Fibroblast of lung (primary cell): ENCODE measurements around the gene MYZAP. TPM values are rescaled to one million over a fixed set of nuclear protein-coding genes. Genes with fewer than 3 reads are reported as not detected.

Source experiments
- DNase-seq, 2 donors: peaks; one replicate each; pipeline versions ENCODE4 v3.0.0 to v3.0.0-alpha.2; 2010; ENCODE audit warnings: low read depth in 2 of 2
- H2AFZ ChIP-seq: 2 replicates; pipeline ENCODE4 v1.5.1; 2012; ENCODE audit warnings: low read length, control low read depth, inconsistent platforms
- H3K27ac ChIP-seq: 2 replicates; pipeline ENCODE4 v1.5.1; 2011; ENCODE audit warnings: low read length, control low read depth; ENCODE audit not compliant: insufficient read depth
- H3K27me3 ChIP-seq: 2 replicates; pipeline ENCODE4 v1.5.1; 2011; ENCODE audit warnings: mild to moderate bottlenecking, low read length; ENCODE audit not compliant: control insufficient read depth, insufficient read depth
- H3K36me3 ChIP-seq: 2 replicates; pipeline ENCODE4 v1.5.1; 2011; ENCODE audit warnings: low read length; ENCODE audit not compliant: control insufficient read depth, insufficient read depth
- H3K4me1 ChIP-seq: 2 replicates; pipeline ENCODE4 v1.5.1; 2011; ENCODE audit warnings: low read length; ENCODE audit not compliant: control insufficient read depth, insufficient read depth; ENCODE audit errors: extremely low read depth
- H3K4me2 ChIP-seq: 2 replicates; pipeline ENCODE4 v1.5.1; 2011; ENCODE audit warnings: low read length, control low read depth; ENCODE audit not compliant: insufficient read depth; ENCODE audit errors: extremely low read depth
- H3K4me3 ChIP-seq, 4 experiments: fragments of 200-600 bp in 1 of 4; sonication (generic) in 1 of 4; replicated peaks in 1 of 4; 2 replicates each; pipeline ENCODE4 v1.5.1; 2011 to 2016; ENCODE audit warnings: low read length in 4 of 4, low read depth in 3 of 4, mild to moderate bottlenecking in 3 of 4, control low read depth in 2 of 4, inconsistent platforms in 1 of 4, mixed read lengths in 1 of 4; ENCODE audit not compliant: insufficient read depth in 1 of 4; ENCODE audit errors: control extremely low read depth in 1 of 4
- H3K79me2 ChIP-seq: 2 replicates; pipeline ENCODE4 v1.5.1; 2012; ENCODE audit warnings: mild to moderate bottlenecking, low read length, inconsistent platforms; ENCODE audit not compliant: control insufficient read depth, insufficient read depth
- H3K9ac ChIP-seq: 2 replicates; pipeline ENCODE4 v1.5.1; 2011; ENCODE audit warnings: mild to moderate bottlenecking, low read length, control low read depth; ENCODE audit not compliant: insufficient read depth
- H3K9me3 ChIP-seq: 2 replicates; pipeline ENCODE4 v1.5.1; 2012; ENCODE audit warnings: low read depth, low read length; ENCODE audit not compliant: control insufficient read depth, insufficient read depth
- H4K20me1 ChIP-seq: 2 replicates; pipeline ENCODE4 v1.5.1; 2011; ENCODE audit warnings: low read length; ENCODE audit not compliant: control insufficient read depth, insufficient read depth; ENCODE audit errors: extremely low read depth
- EZH2 ChIP-seq: IDR thresholded peaks from 2 replicates; pipeline ENCODE4 v1.5.1; 2012; ENCODE audit warnings: low read length, control low read depth, mild to moderate bottlenecking; ENCODE audit errors: missing control alignments
- polyA plus RNA-seq, 2 donors: library from polyadenylated mRNA; depleted of rRNA in 1 of 2; stranded (reverse) in 1 of 2; unstranded in 1 of 2; fragments of >200 nt; gene quantifications; 2 replicates each; pipeline ENCODE4 v1.2.1, GENCODE V29; 2011 to 2012; ENCODE audit warnings: missing spikeins in 1 of 2
- total RNA-seq: library from RNA; depleted of rRNA; stranded (reverse); fragments of >200 nt; gene quantifications from 2 replicates; pipeline ENCODE4 v1.2.1, GENCODE V29; 2014
- TF ChIP-seq, protein P1 (sequence below), 2 donors: IDR thresholded peaks in 1 of 2; conservative IDR thresholded peaks in 1 of 2; 1 replicate in 1 of 2; 2 replicates in 1 of 2; pipeline ENCODE4 v1.5.1; 2011 to 2012; ENCODE audit warnings: low read length in 2 of 2, control low read depth in 1 of 2, inconsistent platforms in 1 of 2, low read depth in 1 of 2, mild to moderate bottlenecking in 1 of 2

MYZAP gene
- total and polyA plus RNA-seq, 2 donors (not counting 1 experiment from before 2014, with no cell fraction given): 0.17 TPM; not detected in 1

DNA sequence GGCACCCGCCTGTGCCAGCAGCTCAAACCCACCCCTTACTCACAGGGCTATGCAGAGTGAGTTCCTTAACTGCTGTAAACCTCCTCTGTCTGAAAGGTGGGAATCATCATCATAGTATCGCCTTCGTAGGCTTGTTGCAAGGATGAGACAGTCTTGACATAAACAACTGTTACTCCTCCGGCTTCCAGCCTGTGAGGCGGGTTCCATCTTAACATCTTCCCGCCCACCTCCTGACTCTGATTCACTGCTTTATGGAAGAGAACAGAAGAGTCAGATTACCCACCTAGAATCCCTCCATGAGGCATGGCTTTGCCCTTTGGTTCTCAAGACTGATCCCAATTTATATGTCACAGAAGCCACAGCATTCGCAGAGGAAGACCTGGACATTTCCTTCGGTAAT, 136.7 kb downstream of the MYZAP start:
- Histone ChIP-seq H3K79me2 (no peaks in the 10 kb centered on the region), H2AFZ (no peak overlapping the region), H3K4me2 (no peak overlapping the region), H3K27ac (no peak overlapping the region), H3K27me3 (no peaks in the 10 kb centered on the region), H3K4me1 (no peaks in the 10 kb centered on the region), H3K9ac (no peak overlapping the region), H4K20me1 (no peaks in the 10 kb centered on the region), H3K36me3 (no peaks in the 10 kb centered on the region), H3K9me3 (no peaks in the 10 kb centered on the region), H3K4me3 (no peak overlapping the region)
- TF ChIP-seq, protein P1, sequence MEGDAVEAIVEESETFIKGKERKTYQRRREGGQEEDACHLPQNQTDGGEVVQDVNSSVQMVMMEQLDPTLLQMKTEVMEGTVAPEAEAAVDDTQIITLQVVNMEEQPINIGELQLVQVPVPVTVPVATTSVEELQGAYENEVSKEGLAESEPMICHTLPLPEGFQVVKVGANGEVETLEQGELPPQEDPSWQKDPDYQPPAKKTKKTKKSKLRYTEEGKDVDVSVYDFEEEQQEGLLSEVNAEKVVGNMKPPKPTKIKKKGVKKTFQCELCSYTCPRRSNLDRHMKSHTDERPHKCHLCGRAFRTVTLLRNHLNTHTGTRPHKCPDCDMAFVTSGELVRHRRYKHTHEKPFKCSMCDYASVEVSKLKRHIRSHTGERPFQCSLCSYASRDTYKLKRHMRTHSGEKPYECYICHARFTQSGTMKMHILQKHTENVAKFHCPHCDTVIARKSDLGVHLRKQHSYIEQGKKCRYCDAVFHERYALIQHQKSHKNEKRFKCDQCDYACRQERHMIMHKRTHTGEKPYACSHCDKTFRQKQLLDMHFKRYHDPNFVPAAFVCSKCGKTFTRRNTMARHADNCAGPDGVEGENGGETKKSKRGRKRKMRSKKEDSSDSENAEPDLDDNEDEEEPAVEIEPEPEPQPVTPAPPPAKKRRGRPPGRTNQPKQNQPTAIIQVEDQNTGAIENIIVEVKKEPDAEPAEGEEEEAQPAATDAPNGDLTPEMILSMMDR (conservative IDR thresholded peaks at IDR 0.05 in 1 of 2, IDR thresholded peaks at IDR 0.05 in 1 of 2; ENCODE audit: low read depth in 1 of 2, low read length in 2 of 2): no peak
- TF ChIP-seq EZH2: no peak
- DNase-seq: no peak

DNA sequence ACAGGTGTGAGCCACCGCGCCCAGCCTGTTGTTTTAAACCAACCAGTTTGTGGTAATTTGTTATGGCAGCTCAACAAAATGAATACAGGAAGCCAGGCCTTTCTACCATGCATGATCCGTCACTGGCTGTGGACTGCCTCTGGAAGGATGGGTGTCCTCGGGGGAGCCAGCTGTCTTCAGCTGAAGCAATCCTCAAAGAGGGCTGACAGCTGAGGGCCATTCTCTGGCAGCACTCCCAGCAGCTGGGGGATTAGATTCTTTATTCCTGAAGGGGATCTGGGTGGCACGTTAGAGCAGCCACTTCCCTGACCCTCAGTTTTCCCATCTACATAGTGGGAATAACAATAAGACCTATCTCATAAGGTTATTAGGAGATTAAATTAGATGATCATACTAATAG, 139.2 kb downstream of the MYZAP start:
- H3K4me3 ChIP-seq: no peak overlapping the region
- H3K9ac ChIP-seq: no peak overlapping the region
- no peaks in the 10 kb centered on the region for H3K4me1 ChIP-seq
- H3K36me3 ChIP-seq: no peaks in the 10 kb centered on the region
- no peaks in the 10 kb centered on the region for H3K79me2 ChIP-seq
- H3K27me3 ChIP-seq: no peaks in the 10 kb centered on the region
- H2AFZ ChIP-seq: no peak overlapping the region
- no peaks in the 10 kb centered on the region for H4K20me1 ChIP-seq
- no peaks in the 10 kb centered on the region for H3K9me3 ChIP-seq
- no peak for DNase-seq
- H3K4me2 ChIP-seq: no peak overlapping the region
- TF ChIP-seq EZH2: no peak
- TF ChIP-seq, protein P1 (conservative IDR thresholded peaks at IDR 0.05 in 1 of 2, IDR thresholded peaks at IDR 0.05 in 1 of 2; ENCODE audit: low read depth in 1 of 2, low read length in 2 of 2): no peak
- no peak overlapping the region for H3K27ac ChIP-seq

DNA sequence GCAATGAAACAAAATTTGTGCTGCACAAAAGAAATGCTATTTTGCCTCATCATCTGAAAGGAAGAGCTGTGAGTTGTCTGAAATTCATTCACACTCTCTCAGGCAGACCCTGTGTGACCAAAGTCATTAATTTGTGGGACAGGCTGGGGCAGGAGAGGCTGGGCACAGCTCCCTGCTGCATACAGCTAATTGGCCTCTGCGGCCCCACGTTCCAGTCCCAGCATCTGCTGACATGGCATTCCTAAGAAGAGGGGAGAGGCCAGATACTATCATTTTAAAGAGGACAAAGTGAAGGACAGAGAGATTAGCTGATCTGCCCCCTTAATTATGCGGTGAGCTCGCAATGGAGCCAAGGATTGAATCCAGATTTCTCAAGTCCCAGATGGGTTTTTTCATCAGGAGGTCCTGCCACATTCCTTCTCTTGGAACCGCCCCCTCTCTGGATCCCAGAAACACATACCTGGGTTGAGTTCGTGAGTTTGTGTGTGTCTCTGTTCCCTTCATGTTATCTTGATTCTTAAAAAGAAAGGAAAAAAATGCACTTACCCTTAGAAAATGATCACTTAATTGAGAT, 139.9 kb downstream of the MYZAP start:
- no peaks in the 10 kb centered on the region for H3K27me3 ChIP-seq
- H3K4me1 ChIP-seq: no peaks in the 10 kb centered on the region
- no peak overlapping the region for H2AFZ ChIP-seq
- no peak for TF ChIP-seq EZH2
- TF ChIP-seq, protein P1 (conservative IDR thresholded peaks at IDR 0.05 in 1 of 2, IDR thresholded peaks at IDR 0.05 in 1 of 2; ENCODE audit: low read depth in 1 of 2, low read length in 2 of 2): no peak
- DNase-seq: no peak
- no peaks in the 10 kb centered on the region for H3K79me2 ChIP-seq
- H3K9ac ChIP-seq: no peak overlapping the region
- no peak overlapping the region for H3K4me3 ChIP-seq
- no peaks in the 10 kb centered on the region for H3K36me3 ChIP-seq
- no peak overlapping the region for H3K4me2 ChIP-seq
- H3K9me3 ChIP-seq: no peaks in the 10 kb centered on the region
- H4K20me1 ChIP-seq: no peaks in the 10 kb centered on the region
- H3K27ac ChIP-seq: no peak overlapping the region
